Activated gamma-delta T cell treated with Interleukin-2 at 50 U/mL for 16 hours (primary cell): ENCODE results near the gene RFNG.
A peak's percentile ranks its signal among the peaks of the same experiment; 100 is the strongest.

Source experiments
- DNase-seq: peaks from one replicate; pipeline ENCODE4 v3.0.0-alpha.2; 2020

The RFNG gene

GRCh38 chr17:82051776-82052637, at the start of gene RFNG, which contains the start of gene GPS1:
TSS of gene RFNG (minus strand) at chr17:82051811. CDS start at chr17:82051766, 45 bp downstream.
TSS of gene GPS1 (plus strand) at chr17:82051898. CDS start at chr17:82051932, 34 bp downstream.
- DNase-seq: peak; percentile 81

DNA sequence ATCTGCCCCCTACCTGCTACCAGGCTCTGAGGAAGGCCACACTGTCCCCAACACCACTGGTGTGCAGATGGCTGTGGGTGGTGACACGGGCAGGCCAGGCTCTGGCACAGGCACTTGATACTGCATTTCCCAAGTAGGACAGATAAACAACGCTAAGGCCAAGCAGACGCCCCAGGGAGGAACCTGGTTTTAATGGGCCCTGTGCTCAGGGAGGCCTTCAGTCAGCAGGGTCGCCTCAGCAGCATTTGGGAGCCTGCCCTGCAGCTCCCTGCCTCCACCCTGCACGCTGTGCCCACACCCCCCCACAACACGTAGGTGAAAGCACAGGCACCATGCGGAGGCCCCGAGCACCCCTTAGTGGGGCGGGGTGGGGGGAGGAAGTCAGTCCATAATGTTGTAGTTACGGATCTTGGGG, 49.7 kb upstream of the RFNG start:
- no peak for DNase-seq

DNA sequence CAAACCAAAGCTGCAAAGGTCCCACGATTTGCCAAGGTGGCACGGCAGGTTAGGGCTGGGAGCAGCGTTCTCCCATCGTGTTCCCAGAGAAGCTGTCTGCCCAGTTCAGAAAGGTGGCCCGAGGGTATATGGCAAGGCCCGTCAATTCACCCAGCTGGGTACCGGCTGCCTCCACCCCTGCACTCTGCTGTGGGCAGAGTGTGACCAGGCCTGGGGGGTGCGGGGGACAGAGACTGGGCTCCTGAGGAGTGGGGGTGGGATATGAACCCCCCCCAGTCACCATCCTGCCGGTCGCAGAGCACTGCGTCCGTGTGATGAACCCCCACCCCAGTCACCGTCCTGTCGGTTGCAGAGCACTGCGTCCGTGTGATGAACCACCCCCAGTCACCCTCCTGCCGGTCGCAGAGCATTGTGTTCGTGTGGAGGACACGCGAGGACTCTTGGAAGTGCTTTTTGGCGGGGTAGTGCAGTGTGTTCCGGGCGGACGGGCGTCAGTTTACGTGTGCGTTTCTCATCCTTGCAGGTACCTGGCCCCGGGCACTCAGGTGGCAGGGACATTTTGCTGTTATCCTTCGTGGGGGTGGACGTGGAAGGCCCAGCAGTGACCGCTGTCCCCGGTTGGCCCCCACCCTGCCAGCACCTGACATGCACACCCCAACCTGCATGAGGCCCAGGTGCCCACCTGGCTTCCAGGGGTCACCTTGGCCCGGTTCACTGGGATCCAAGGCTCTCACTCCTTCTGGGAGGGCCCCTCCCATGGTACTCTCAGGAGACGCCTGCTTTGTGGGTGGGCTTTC, 49.1 kb upstream of the RFNG start:
- no peak for DNase-seq

- no peak for DNase-seq
Measured at GRCh38 chr17:82098939-82099763, 47.5 kb upstream of the RFNG start.

DNA sequence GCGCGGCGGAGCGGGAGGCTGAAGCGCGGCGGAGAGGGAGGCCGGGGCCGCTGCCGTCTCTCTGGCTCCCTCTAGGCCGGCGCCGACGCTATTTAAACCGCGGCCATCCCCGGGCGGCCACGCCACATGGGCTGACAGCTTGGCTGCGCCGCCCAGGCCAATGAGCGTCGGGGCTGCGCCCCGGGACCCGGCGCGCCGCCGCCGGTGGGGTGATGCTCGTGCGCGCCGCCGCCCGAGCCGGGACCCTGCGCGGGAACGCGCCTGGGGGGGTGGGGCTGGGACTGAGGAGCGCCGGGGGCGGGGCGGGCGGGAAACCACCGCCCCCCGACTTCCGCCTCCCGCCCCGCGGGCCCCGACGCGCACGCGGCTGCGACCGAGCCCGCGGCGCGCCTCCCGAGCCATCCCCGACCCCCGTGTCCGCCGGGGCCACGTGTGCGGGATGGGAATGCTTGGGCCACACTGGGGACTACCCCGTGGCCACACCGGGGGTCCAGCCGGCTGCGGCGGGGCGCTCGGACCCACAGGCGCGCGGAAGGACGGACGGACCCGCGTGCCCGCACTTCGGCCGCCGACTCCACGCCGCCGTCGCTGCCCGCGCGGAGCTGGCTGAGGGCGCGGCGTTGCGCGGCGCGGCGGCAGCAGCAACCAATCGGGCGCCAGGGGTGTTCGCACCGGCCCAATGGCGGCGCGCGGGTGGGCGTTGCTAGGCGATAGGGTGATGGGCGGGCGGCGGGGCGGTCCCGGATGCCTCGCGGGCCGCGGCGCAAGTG, 46.7 kb upstream of the RFNG start, which contains the start of gene FASN:
Gene FASN (minus strand): TSS at position 68 of the 770 bp plus-strand sequence. CDS start 1,791 bp downstream, outside the sequence.
- peak; percentile 90 for DNase-seq

DNA sequence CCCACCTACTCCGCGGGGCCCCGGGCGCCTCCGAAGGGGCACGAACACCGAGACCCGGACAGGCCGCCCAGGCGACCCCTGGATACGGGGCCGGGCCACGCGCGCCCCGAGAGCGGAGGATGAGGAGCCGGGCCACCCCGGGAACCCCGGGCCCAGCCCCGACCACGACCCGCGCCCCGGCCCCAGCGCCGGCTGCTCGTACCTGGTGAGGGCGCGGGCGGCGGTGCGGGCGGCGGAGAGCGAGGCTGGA, 46.2 kb upstream of the RFNG start:
- DNase-seq: no peak

GRCh38 chr17:82097184-82097918, 45.7 kb upstream of the RFNG start:
- DNase-seq: peak; percentile 23

DNA sequence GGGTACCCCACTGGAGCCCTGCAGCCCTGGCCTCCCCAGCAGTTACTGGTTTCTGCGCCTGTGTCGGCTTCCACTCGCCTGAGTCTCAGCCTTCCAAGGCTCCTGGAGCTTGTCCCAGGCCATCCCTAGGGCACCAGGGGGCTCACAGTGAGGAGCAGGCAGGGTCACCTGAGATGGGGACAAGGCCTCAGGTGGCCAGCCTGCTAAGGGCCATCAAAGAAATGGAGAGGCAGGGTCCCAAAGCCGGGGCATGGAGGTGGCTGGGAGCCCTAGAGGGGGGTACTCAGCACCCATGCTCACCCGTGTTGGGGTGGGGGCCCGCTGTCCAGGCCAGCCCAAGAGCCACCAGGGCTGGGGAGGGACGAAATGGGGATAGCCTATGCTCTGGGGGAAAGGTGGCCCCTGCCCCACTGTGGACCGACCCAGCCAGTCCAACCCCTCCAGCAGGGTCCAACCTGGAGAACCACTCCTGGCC, 45.1 kb upstream of the RFNG start:
- no peak for DNase-seq

DNA sequence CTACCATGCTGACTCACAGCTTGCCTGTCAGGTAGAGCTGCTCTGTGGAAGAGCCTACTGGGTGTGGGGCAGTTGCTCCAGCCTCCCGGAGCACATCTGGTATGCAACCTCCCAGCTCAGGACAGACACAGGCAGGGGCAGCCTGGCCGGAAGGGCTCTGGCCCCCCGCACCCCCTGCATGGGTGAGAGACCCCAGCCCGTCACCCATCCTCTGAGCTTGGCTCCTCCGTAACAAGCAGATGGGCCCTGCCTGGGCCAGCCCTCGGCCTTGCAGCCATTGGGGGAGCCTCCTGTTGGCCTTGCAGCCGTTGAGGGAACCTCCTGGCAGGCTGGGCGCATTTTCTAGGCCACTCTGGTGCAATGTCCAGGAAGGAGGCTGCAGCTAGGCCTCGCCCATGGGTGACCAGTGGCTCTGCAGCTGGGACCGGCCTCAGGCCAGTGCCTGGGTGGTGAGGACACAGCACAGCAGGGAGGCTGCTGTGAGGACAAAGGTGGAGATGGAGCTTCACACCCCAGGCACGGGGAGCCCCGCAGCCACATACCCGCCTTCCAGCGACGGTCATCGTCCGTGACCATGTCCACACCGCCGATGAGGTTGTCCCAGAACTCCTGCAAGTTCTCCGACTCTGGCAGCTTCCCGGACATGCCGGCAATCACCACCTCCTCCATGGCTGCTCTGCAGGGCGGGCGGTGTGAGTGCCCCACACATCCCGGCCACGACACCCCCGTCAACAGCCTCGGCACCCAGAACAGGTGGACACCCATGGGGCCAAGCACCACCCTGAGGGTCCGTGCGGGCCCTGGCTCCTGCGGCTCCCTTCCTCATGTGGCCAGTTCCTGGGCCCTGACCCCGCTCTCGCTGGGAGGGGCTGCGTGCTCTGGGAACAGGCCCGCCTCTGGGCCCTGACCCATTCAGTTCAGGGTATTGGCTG, 44.4 kb upstream of the RFNG start:
- no peak for DNase-seq

DNA sequence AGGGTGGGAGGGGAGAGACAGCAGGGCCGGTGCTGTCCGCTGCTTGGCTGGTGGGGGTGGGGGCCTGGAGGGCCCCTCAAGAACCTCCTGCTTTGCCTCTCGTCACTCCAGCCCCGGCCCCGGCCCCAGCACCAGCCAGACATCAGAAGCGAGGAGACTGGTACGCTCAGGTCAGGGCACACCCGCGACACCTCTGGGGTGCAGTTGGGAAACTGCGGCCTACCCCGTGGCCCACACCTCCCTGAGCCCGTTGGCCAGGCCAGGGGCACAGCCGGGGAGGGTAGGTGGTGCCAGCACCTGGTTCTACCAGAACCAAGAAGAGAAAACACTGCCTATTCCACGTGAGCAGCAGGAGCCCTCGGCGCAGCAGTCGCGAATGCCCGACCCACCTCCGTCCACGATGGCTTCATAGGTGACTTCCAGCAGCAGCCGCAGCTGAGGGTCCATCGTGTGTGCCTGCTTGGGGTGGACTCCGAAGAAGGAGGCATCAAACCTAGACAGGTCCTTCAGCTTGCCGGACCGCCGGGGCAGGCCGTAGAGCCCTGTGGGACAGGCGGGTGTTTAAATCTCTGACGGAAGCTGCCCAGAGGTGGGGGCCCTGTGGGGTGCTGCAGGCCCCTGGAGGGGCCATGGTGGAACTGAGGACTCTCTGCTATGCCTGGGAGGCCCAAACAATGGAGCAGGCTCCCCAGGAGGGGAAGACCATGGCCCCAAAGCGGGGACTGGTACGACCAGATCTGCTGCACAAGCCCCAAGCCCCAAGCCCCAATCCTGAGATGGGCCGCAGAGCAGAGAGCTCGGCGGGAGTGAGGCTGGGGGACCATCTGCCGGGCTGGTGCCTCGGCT, 43.5 kb upstream of the RFNG start:
- no peak for DNase-seq

GRCh38 chr17:82092995-82093751, 41.6 kb upstream of the RFNG start:
- no peak for DNase-seq

DNA sequence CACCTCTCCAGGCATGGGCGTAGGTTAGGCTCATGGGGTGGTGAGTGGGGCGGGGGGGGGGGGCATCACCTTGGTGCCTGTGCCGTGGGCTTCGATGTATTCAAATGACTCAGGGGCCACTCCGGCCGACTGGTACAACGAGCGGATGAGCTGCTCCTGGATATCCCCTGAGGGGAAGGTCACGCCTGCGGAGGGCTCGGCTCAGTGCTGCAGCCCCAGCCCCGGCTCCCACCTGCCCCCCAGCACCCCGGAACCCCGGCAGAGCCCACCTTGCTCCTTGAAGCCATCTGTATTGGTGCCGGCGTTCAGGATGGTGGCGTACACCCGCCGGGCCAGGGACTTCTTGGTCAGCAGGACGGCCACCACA, 41.0 kb upstream of the RFNG start:
- no peak for DNase-seq

DNA sequence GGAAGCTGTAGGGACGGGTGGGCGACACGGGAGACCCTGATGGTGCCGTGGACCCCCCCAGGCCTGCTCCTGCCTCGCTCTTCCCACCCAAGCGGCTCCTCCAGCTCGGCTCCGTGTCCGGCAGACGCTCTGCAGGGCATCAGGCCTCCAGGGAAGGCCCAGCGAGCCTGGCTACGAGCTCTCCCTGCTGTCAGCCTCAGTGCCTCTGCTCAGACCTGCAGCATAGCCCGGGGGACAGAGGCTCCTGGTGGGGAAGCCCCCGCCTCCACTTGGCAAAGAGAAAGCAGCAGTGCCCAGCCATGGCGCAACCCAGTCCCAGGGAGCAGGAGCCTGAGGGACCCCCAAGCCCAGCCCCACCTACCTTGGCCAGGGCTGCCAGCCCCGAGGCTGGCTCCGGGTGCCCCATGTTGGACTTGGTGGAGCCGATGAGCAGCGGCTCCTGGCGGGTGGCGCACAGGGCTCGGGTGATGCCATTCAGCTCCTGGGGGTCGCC, 40.5 kb upstream of the RFNG start:
- no peak for DNase-seq

DNA sequence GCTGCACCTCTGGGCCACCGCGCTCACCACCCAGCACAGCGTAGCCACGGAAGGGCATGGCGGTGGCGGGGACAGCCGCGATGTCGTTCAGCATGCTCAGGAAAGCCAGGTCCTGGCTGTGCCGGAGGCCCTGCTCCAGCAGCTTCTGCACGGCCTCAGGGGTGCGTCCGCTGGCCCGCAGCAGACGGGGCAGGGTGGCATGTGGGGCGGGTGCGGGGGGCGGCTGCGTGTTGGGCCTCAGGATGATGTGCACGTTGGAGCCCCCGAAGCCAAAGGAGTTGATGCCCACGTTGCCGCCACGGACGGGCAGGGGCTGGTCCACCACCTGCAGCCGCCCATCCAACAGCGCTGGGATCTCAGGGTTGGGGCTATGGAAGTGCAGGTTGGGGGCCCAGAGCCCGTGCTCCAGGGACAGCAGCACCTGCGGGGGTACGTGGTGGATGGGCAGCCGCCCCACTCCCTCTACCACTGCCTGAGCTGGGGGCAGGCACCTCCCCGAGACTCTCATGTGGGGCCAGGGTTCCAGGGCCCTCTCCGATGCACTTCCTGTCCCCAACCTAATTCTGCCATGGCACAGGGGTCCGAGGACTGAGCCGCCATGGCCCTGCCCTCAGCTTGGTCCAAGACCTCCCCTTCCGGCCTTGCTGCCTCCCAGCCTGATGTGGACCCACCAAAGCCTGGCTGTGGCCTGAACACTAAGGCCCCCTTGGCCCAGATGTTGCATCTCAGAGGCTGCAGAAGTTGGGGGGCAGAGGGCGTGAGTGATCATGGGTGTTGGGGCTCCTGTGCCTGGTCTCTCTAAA, 39.9 kb upstream of the RFNG start:
- DNase-seq: no peak

- no peak for DNase-seq
Measured at GRCh38 chr17:82090549-82091263, 39.1 kb upstream of the RFNG start.

DNA sequence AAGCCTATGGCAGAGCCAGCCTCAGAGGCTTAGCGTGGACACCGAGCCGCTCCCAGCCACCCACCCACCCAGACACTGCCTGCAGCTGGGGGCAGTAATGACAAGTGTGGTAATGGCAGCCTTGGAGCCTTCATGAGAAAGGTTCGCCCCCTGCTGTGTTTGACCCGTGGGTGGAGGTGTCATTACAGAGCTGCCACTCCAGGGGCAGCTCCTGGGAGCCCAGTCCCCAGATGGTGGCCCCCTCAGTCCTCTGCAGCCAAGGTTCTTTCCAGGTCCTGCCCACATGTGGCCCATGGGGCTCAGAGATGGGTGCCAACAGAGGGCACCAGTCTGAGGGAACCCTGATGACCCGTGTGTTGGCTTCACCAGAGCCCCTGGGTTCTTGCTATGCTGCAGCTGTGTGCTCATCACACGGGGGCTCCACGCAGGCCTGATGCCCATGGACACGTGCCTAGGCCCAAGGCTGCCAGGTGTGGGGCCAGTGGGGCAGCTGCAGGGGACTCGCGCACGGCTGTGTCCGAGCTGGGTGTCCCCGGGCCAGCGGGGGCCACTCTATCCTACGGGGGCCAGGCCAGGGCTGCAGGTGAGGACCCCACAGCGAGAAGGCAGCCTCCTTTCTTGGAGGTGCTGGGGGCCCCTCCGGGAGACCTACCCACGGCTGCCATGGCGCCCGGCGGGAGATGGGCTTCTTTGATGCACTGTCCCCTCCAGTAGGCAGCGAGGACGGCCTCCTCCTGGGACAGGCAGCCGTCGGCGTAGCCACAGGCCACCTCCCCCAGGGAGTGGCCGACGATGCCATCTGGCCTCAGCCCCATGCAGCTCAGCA, 38.3 kb upstream of the RFNG start:
- no peak for DNase-seq
